Neural crest cell (in vitro differentiated cells): ENCODE measurements around the gene DTL. TPM values are rescaled to one million over a fixed set of nuclear protein-coding genes. Genes with fewer than 3 reads are reported as not detected.

Experiments
- DNase-seq: peaks from one replicate; pipeline ENCODE4 v3.0.0; 2021; ENCODE audit warnings: low read depth, mixed read lengths, low spot score
- H3K27ac Mint-ChIP-seq: one replicate; pipeline ENCODE4 v1.8.0; 2021; ENCODE audit warnings: mild to moderate bottlenecking, mixed read lengths; ENCODE audit not compliant: unreplicated experiment
- H3K27me3 Mint-ChIP-seq: 2 replicates; pipeline ENCODE4 v1.8.0; 2021; ENCODE audit warnings: low read depth, mild to moderate bottlenecking, mixed read lengths
- H3K36me3 Mint-ChIP-seq: 2 replicates; pipeline ENCODE4 v1.8.0; 2021; ENCODE audit warnings: low read depth, mild to moderate bottlenecking, mixed read lengths
- H3K4me1 Mint-ChIP-seq: 2 replicates; pipeline ENCODE4 v1.8.0; 2021; ENCODE audit warnings: mixed read lengths
- H3K4me3 Mint-ChIP-seq: one replicate; pipeline ENCODE4 v1.8.0; 2021; ENCODE audit warnings: mild to moderate bottlenecking, mixed read lengths
- H3K9me3 Mint-ChIP-seq: 2 replicates; pipeline ENCODE4 v1.8.0; 2021; ENCODE audit warnings: mixed read lengths
- CTCF ChIP-seq: fragments of 200-600 bp; sonication (generic); conservative IDR thresholded peaks from 2 replicates; pipeline ENCODE4 v1.5.0; 2021; ENCODE audit warnings: antibody characterized with exemption, mild to moderate bottlenecking
- total RNA-seq: library from RNA; stranded (reverse); gene quantifications from 2 replicates; pipeline ENCODE4 v1.2.1, GENCODE V29; 2021

The DTL gene
- total RNA-seq, 1 donor from 2014 or later: 82.4 TPM

GRCh38 chr1:212004895-212005608 lies 30.5 kb upstream of the DTL start:
- Mint-ChIP-seq H3K27me3 (no peaks in the 10 kb centered on the region), H3K9me3 (no peaks in the 10 kb centered on the region), H3K27ac (no peak overlapping the region), H3K4me3 (no peak overlapping the region), H3K36me3 (peaks cover 16% of the 10 kb centered on the region), H3K4me1 (no peaks in the 10 kb centered on the region)
- no peak for TF ChIP-seq CTCF
- no peak for DNase-seq

GRCh38 chr1:212007178-212007577 lies 28.4 kb upstream of the DTL start:
- Mint-ChIP-seq H3K4me3 (no peak overlapping the region), H3K27me3 (no peaks in the 10 kb centered on the region), H3K36me3 (peaks cover 6% of the 10 kb centered on the region), H3K27ac (no peak overlapping the region), H3K4me1 (no peaks in the 10 kb centered on the region), H3K9me3 (no peaks in the 10 kb centered on the region)
- no peak for TF ChIP-seq CTCF
- no peak for DNase-seq

- Mint-ChIP-seq H3K36me3 (peaks cover 3% of the 10 kb centered on the region), H3K4me3 (no peak overlapping the region), H3K9me3 (no peaks in the 10 kb centered on the region), H3K4me1 (no peaks in the 10 kb centered on the region), H3K27me3 (no peaks in the 10 kb centered on the region), H3K27ac (no peak overlapping the region)
- no peak for TF ChIP-seq CTCF
- DNase-seq: no peak
These were observed 27.7 kb upstream of the DTL start for GRCh38 chr1:212007886-212008285.

GRCh38 chr1:212009561-212009960 lies 26.0 kb upstream of the DTL start:
- Mint-ChIP-seq H3K4me3 (no peak overlapping the region), H3K36me3 (peaks cover 7% of the 10 kb centered on the region), H3K4me1 (no peaks in the 10 kb centered on the region), H3K27me3 (no peaks in the 10 kb centered on the region), H3K9me3 (no peaks in the 10 kb centered on the region), H3K27ac (no peak overlapping the region)
- TF ChIP-seq CTCF: no peak
- no peak for DNase-seq

GRCh38 chr1:212010004-212010403 lies 25.5 kb upstream of the DTL start:
- TF ChIP-seq CTCF: no peak
- DNase-seq: no peak
- H3K4me3 Mint-ChIP-seq: no peak overlapping the region
- H3K36me3 Mint-ChIP-seq: peaks cover 5% of the 10 kb centered on the region
- H3K27ac Mint-ChIP-seq: no peak overlapping the region
- H3K4me1 Mint-ChIP-seq: no peaks in the 10 kb centered on the region
- H3K9me3 Mint-ChIP-seq: no peaks in the 10 kb centered on the region
- no peaks in the 10 kb centered on the region for H3K27me3 Mint-ChIP-seq
